H1 (cell line): ENCODE measurements around the gene NNMT. TPM values are rescaled to one million over a fixed set of nuclear protein-coding genes. Genes with fewer than 3 reads are reported as not detected.

ENCODE experiments used
- CTCF ChIA-PET: fragments of 300-600 bp; sonication (Branson Sonifier 250); formaldehyde crosslinking; loops from one replicate; lab custom pipeline; 2021; ENCODE audit not compliant: partially characterized antibody; lab: Charles Lee
- POLR2A ChIA-PET: fragments of 300-600 bp; sonication (Branson Sonifier 250); formaldehyde crosslinking; loops from one replicate; lab custom pipeline; 2021; ENCODE audit warnings: inconsistent platforms; ENCODE audit not compliant: partially characterized antibody; lab: Charles Lee
- DNase-seq, 2 experiments: peaks; one replicate each; pipeline versions ENCODE4 v3.0.0 to v3.0.0-alpha.2; 2010 to 2022; ENCODE audit warnings: low spot score in 2 of 2, low read depth in 1 of 2, mixed read lengths in 1 of 2
- FAIRE-seq: peaks from 2 replicates; lab custom pipeline; 2011; peaks lifted over from hg19 to GRCh38; lab: Jason Lieb, UNC
- H2AFZ ChIP-seq: 2 replicates; pipeline ENCODE4 v1.8.1; 2012; ENCODE audit warnings: low read length, inconsistent platforms
- H2AK5ac ChIP-seq: 2 replicates; pipeline ENCODE4 v1.6.1; 2013; ENCODE audit warnings: low read depth, low read length
- H2BK120ac ChIP-seq: replicated peaks from 2 replicates; pipeline ENCODE3; 2013; ENCODE audit warnings: low read depth, low read length, inconsistent platforms
- H2BK12ac ChIP-seq: 2 replicates; pipeline ENCODE4 v1.6.1; 2013; ENCODE audit warnings: low read depth, low read length
- H2BK15ac ChIP-seq: 2 replicates; pipeline ENCODE4 v1.6.1; 2013; ENCODE audit warnings: low read length
- H2BK20ac ChIP-seq: 2 replicates; pipeline ENCODE4 v1.6.1; 2013; ENCODE audit warnings: low read length
- H2BK5ac ChIP-seq: 2 replicates; pipeline ENCODE4 v1.6.1; 2013; ENCODE audit warnings: low read depth, low read length
- H3K14ac ChIP-seq: 2 replicates; pipeline ENCODE4 v1.6.1; 2013; ENCODE audit warnings: inconsistent platforms; ENCODE audit not compliant: insufficient read length
- H3K18ac ChIP-seq: 2 replicates; pipeline ENCODE4 v1.6.1; 2013; ENCODE audit warnings: low read length; ENCODE audit errors: extremely low read depth
- H3K23ac ChIP-seq: 2 replicates; pipeline ENCODE4 v1.6.1; 2013; ENCODE audit warnings: inconsistent platforms; ENCODE audit not compliant: insufficient read length
- H3K23me2 ChIP-seq: 2 replicates; pipeline ENCODE4 v1.6.1; 2013; ENCODE audit warnings: low read depth, low read length
- H3K27ac ChIP-seq: 2 replicates; pipeline ENCODE4 v1.6.1; 2011; ENCODE audit warnings: low read depth, low read length, inconsistent platforms
- H3K27me3 ChIP-seq, 4 experiments: replicated peaks in 1 of 4; 1 replicate in 1 of 4; 2 replicates in 3 of 4; pipeline versions ENCODE4 v1.6.1 to v1.8.1; 2011 to 2013; ENCODE audit warnings: low read length in 3 of 4, mild to moderate bottlenecking in 3 of 4, inconsistent platforms in 2 of 4, mixed read lengths in 2 of 4, moderate library complexity in 1 of 4; ENCODE audit not compliant: control insufficient read depth in 3 of 4, insufficient read depth in 3 of 4; ENCODE audit errors: extremely low read depth in 1 of 4
- H3K36me3 ChIP-seq, 4 experiments: 2 replicates each; pipeline versions ENCODE4 v1.6.1 to v1.8.1; 2011 to 2013; ENCODE audit warnings: mild to moderate bottlenecking in 4 of 4, low read length in 3 of 4, moderate library complexity in 2 of 4, control low read depth in 1 of 4, inconsistent platforms in 1 of 4; ENCODE audit not compliant: insufficient read depth in 4 of 4, control insufficient read depth in 2 of 4
- H3K4ac ChIP-seq: replicated peaks from 2 replicates; pipeline ENCODE3; 2013; ENCODE audit warnings: low read length, low read depth, mixed read lengths, inconsistent platforms; ENCODE audit not compliant: insufficient read length
- H3K4me1 ChIP-seq, 4 experiments: replicated peaks in 1 of 4; 1 replicate in 1 of 4; 2 replicates in 3 of 4; pipeline versions ENCODE4 v1.6.1 to v1.8.1; 2011 to 2013; ENCODE audit warnings: low read length in 3 of 4, inconsistent platforms in 2 of 4, mixed read lengths in 1 of 4; ENCODE audit not compliant: insufficient read depth in 4 of 4, control insufficient read depth in 3 of 4
- H3K4me2 ChIP-seq, 2 experiments: 2 replicates each; pipeline versions ENCODE4 v1.6.1 to v1.8.1; 2011 to 2013; ENCODE audit warnings: low read depth in 2 of 2, low read length in 2 of 2, control low read depth in 1 of 2, inconsistent platforms in 1 of 2, mild to moderate bottlenecking in 1 of 2; ENCODE audit not compliant: insufficient read depth in 1 of 2
- H3K4me3 ChIP-seq, 4 experiments: fragments of 200-600, 300-600 bp in 1 of 4; sonication (generic), shearing (Covaris generic), sonication (Bioruptor Twin) in 1 of 4; 2 replicates each; pipeline versions ENCODE4 v1.5.1 to v1.8.1; 2011 to 2016; ENCODE audit warnings: low read length in 4 of 4, low read depth in 3 of 4, control low read depth in 2 of 4, inconsistent platforms in 2 of 4, mild to moderate bottlenecking in 2 of 4, mixed read lengths in 1 of 4, moderate library complexity in 1 of 4; ENCODE audit not compliant: insufficient read depth in 2 of 4; ENCODE audit errors: extremely low read depth in 1 of 4
- H3K56ac ChIP-seq: replicated peaks from 2 replicates; pipeline ENCODE3; 2013; ENCODE audit warnings: low read depth, mild to moderate bottlenecking, mixed read lengths, low read length, inconsistent platforms; ENCODE audit not compliant: insufficient read length
- H3K79me1 ChIP-seq: 2 replicates; pipeline ENCODE4 v1.6.1; 2013; ENCODE audit warnings: low read depth, low read length, control low read depth
- H3K79me2 ChIP-seq, 2 experiments: 2 replicates each; pipeline versions ENCODE4 v1.6.1 to v1.8.1; 2012 to 2013; ENCODE audit warnings: low read length in 2 of 2, mild to moderate bottlenecking in 2 of 2, inconsistent platforms in 1 of 2; ENCODE audit not compliant: insufficient read depth in 2 of 2, control insufficient read depth in 1 of 2
- H3K9ac ChIP-seq, 4 experiments: replicated peaks in 1 of 4; 1 replicate in 1 of 4; 2 replicates in 3 of 4; pipeline versions ENCODE4 v1.6.1 to v1.8.1; 2011 to 2013; ENCODE audit warnings: low read depth in 3 of 4, low read length in 3 of 4, control low read depth in 2 of 4, mild to moderate bottlenecking in 2 of 4, moderate library complexity in 2 of 4, inconsistent platforms in 1 of 4; ENCODE audit errors: extremely low read depth in 1 of 4
- H3K9me3 ChIP-seq, 2 experiments: 2 replicates each; pipeline versions ENCODE4 v1.6.1 to v1.8.1; 2012 to 2013; ENCODE audit warnings: mild to moderate bottlenecking in 2 of 2, moderate library complexity in 2 of 2, control low read depth in 1 of 2, inconsistent platforms in 1 of 2, low read depth in 1 of 2, low read length in 1 of 2, mixed read lengths in 1 of 2; ENCODE audit not compliant: insufficient read depth in 2 of 2
- H4K20me1 ChIP-seq, 2 experiments: replicated peaks in 1 of 2; 2 replicates each; pipeline versions ENCODE3 to v1.8.1; 2011 to 2013; ENCODE audit warnings: inconsistent platforms in 2 of 2, low read length in 2 of 2, mild to moderate bottlenecking in 1 of 2; ENCODE audit not compliant: insufficient read depth in 2 of 2, control insufficient read depth in 1 of 2
- H4K5ac ChIP-seq: 2 replicates; pipeline ENCODE4 v1.6.1; 2013; ENCODE audit warnings: low read length, low read depth, mixed read lengths, inconsistent platforms; ENCODE audit not compliant: insufficient read length
- H4K8ac ChIP-seq: 2 replicates; pipeline ENCODE4 v1.8.0; 2013; ENCODE audit warnings: mild to moderate bottlenecking, moderate library complexity, low read length, inconsistent platforms; ENCODE audit not compliant: insufficient read depth; ENCODE audit errors: extremely low read depth
- H4K91ac ChIP-seq: replicated peaks from 2 replicates; pipeline ENCODE3; 2013; ENCODE audit warnings: low read length, mixed read lengths, inconsistent platforms; ENCODE audit not compliant: insufficient read length
- EZH2 ChIP-seq: fragments of 200-600 bp; sonication (generic); IDR thresholded peaks from 2 replicates; pipeline ENCODE4 v1.7.1; 2012; ENCODE audit warnings: low read depth, mild to moderate bottlenecking, moderate library complexity, low read length, inconsistent platforms; ENCODE audit not compliant: severe bottlenecking
- KDM5A ChIP-seq: fragments of 200-600 bp; IDR thresholded peaks from 2 replicates; pipeline ENCODE4 v1.7.1; 2012; ENCODE audit warnings: mild to moderate bottlenecking, low read length, inconsistent platforms, mixed read lengths
- NANOG ChIP-seq: IDR thresholded peaks from 2 replicates; pipeline ENCODE4 v1.6.1; 2011; ENCODE audit warnings: low read length, low read depth, mild to moderate bottlenecking, inconsistent platforms; ENCODE audit not compliant: insufficient read depth, poor library complexity, severe bottlenecking
- RFX5 ChIP-seq: IDR thresholded peaks from 2 replicates; pipeline ENCODE4 v1.6.1; 2011; ENCODE audit warnings: low read depth, low read length, improper control_type of control experiment, borderline replicate concordance
- RXRA ChIP-seq: IDR thresholded peaks from 2 replicates; pipeline ENCODE4 v1.6.1; 2011; ENCODE audit warnings: low read depth, mild to moderate bottlenecking, low read length, moderate library complexity; ENCODE audit not compliant: insufficient read depth
- SIRT6 ChIP-seq: IDR thresholded peaks from one replicate; pipeline ENCODE4 v1.7.1; 2012; ENCODE audit warnings: low read length, inconsistent platforms
- SP4 ChIP-seq: IDR thresholded peaks from 2 replicates; pipeline ENCODE4 v1.6.1; 2012; ENCODE audit warnings: low read length, inconsistent platforms
- TCF12 ChIP-seq: IDR thresholded peaks from 2 replicates; pipeline ENCODE4 v1.6.1; 2011; ENCODE audit warnings: low read depth, mild to moderate bottlenecking, low read length
- WGBS, 2 experiments: shearing (Covaris generic) in 1 of 2; methylation state at CpG; one replicate each; pipeline versions ENCODE4 v1.1.6 to v1.1.7; 2013 to 2015; ENCODE audit warnings: low lambda C conversion rate in 2 of 2, mixed read lengths in 2 of 2, inconsistent platforms in 1 of 2, low coverage in 1 of 2, missing lambda C conversion rate in 1 of 2; ENCODE audit not compliant: insufficient replicate concordance in 2 of 2, insufficient coverage in 1 of 2, insufficient read length in 1 of 2; ENCODE audit errors: extremely low coverage in 1 of 2, missing lambda C conversion rate in 1 of 2; 5-methylcytosine and 5-hydroxymethylcytosine counted together
- polyA plus RNA-seq, 7 experiments: library from polyadenylated mRNA; depleted of rRNA in 3 of 7; stranded (reverse) in 5 of 7; unstranded in 2 of 7; fragments of >200 nt in 5 of 7; fragments of 200-250 nt in 2 of 7; gene quantifications; 1 replicate in 5 of 7; 2 replicates in 1 of 7; 4 replicates in 1 of 7; pipeline versions ENCODE4 v1.2.1 to v1.2.3, GENCODE V29; 2011 to 2013; ENCODE audit warnings: missing spikeins in 2 of 7, mixed read lengths in 2 of 7
- total RNA-seq: library from RNA; stranded (reverse); fragmentation: NEBNext Ultra II Directional; extraction: Animal tissue kit (Norgen Biotek cat#: 25700); gene quantifications from 2 replicates; pipeline ENCODE4 v1.2.1, GENCODE V29; 2021

Gene NNMT
- total and polyA plus RNA-seq, 2 of the 8 experiments (the other 6 are each of a cell fraction or from before 2014, with no cell fraction given): not detected

DNA sequence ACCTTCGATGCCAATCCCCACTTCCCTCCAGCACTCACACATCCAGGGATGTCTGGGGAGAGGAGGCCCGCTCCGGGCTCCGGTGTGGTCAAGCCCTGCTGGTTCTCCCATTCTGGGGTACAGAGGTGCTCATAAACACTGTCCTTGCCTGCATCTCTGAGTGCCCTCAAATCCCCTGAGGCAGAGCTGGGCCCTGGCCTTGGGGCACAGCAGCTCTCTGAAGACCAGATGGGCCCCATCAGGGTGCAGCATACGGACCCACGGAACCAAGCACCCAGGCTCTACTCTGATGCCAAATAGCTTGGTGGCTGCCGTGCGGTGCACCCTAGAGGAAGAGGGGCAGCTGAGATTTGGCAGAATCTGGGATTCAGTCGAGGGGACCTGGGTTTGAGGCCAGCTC lies 35.7 kb upstream of the NNMT start:
- H2AFZ ChIP-seq: no peak overlapping the region
- H3K36me3 ChIP-seq: no peaks in the 10 kb centered on the region
- DNase-seq: no peak
- H3K4ac ChIP-seq: no peak overlapping the region
- no peak overlapping the region for H2BK120ac ChIP-seq
- no peak overlapping the region for H3K4me2 ChIP-seq
- H3K18ac ChIP-seq: no peak overlapping the region
- no peak overlapping the region for H2BK15ac ChIP-seq
- no peak for FAIRE-seq
- no peak overlapping the region for H3K9ac ChIP-seq
- no peak overlapping the region for H4K5ac ChIP-seq
- H3K14ac ChIP-seq: no peak overlapping the region
- no peaks in the 10 kb centered on the region for H3K9me3 ChIP-seq
- H4K8ac ChIP-seq: 0 out of 2 replicates have a peak overlapping the region, but pooled peaks have one; percentile 38
- peak overlapping the region; percentile 4; the same call in 1 of the 2 replicates for H2BK12ac ChIP-seq
- H3K4me1 ChIP-seq: no peaks in the 10 kb centered on the region; a peak in 3 of 7 replicates
- no peak overlapping the region for H3K27ac ChIP-seq
- ChIA-PET CTCF (interaction anchor here (0.6 to 12.0 kb wide), 65 partner anchors 9 to 578 kb away, joined by 3 to 280 read pairs (median 6); partner anchors contain the start of genes HTR3A and HTR3B), POLR2A (interaction anchor here (1.6 kb wide), 1 partner anchor 267 kb away, joined by 8 read pairs; no protein-coding TSS in a partner anchor)
- H3K79me1 ChIP-seq: no peaks in the 10 kb centered on the region
- H3K79me2 ChIP-seq: no peaks in the 10 kb centered on the region
- 88% methylated on average over 9 of the region's 9 CpGs; no CpG with 5 or more reads in 1 of the 2 experiments for WGBS, 2 experiments
- TF ChIP-seq NANOG: no peak
- no peak for TF ChIP-seq EZH2
- TF ChIP-seq RFX5: no peak
- TF ChIP-seq RXRA: no peak
- TF ChIP-seq KDM5A: no peak
- TF ChIP-seq SP4: no peak
- TF ChIP-seq TCF12: no peak
- TF ChIP-seq SIRT6: no peak
- H4K91ac ChIP-seq: no peak overlapping the region
- H4K20me1 ChIP-seq: no peaks in the 10 kb centered on the region
- H3K23me2 ChIP-seq: no peaks in the 10 kb centered on the region
- H2BK20ac ChIP-seq: no peak overlapping the region
- no peaks in the 10 kb centered on the region for H3K27me3 ChIP-seq
- H2AK5ac ChIP-seq: no peak overlapping the region
- H3K4me3 ChIP-seq: no peak overlapping the region
- H3K23ac ChIP-seq: no peak overlapping the region
- H3K56ac ChIP-seq: no peak overlapping the region
- no peak overlapping the region for H2BK5ac ChIP-seq
